H1 (cell line): ENCODE measurements around the gene SERPINB13. TPM values are rescaled to one million over a fixed set of nuclear protein-coding genes. Genes with fewer than 3 reads are reported as not detected.

Experiments used
- BACH1 ChIP-seq: IDR thresholded peaks from 2 replicates; pipeline ENCODE4 v1.6.1; 2012; ENCODE audit warnings: low read length, improper control_type of control experiment
- BRCA1 ChIP-seq: IDR thresholded peaks from 2 replicates; pipeline ENCODE4 v1.6.1; 2012; ENCODE audit warnings: low read depth, low read length, improper control_type of control experiment
- CTBP2 ChIP-seq: IDR thresholded peaks from 2 replicates; pipeline ENCODE4 v1.7.0; 2011; ENCODE audit warnings: borderline replicate concordance, mild to moderate bottlenecking, moderate library complexity, mixed read lengths, low read length; ENCODE audit not compliant: insufficient read depth, insufficient read length
- FOSL1 ChIP-seq: IDR thresholded peaks from 2 replicates; pipeline ENCODE4 v1.6.1; 2011; ENCODE audit warnings: mild to moderate bottlenecking, low read depth, low read length, moderate library complexity; ENCODE audit not compliant: insufficient read depth
- JUND ChIP-seq: IDR thresholded peaks from 2 replicates; pipeline ENCODE4 v1.6.1; 2011; ENCODE audit warnings: mild to moderate bottlenecking, improper control_type of control experiment, low read length
- MAFK ChIP-seq: IDR thresholded peaks from 2 replicates; pipeline ENCODE4 v1.6.1; 2012; ENCODE audit warnings: low read depth, mild to moderate bottlenecking, improper control_type of control experiment, low read length
- RXRA ChIP-seq: IDR thresholded peaks from 2 replicates; pipeline ENCODE4 v1.6.1; 2011; ENCODE audit warnings: low read depth, mild to moderate bottlenecking, low read length, moderate library complexity; ENCODE audit not compliant: insufficient read depth
- SIRT6 ChIP-seq: IDR thresholded peaks from one replicate; pipeline ENCODE4 v1.7.1; 2012; ENCODE audit warnings: low read length, inconsistent platforms
- polyA plus RNA-seq, 7 experiments: library from polyadenylated mRNA; depleted of rRNA in 3 of 7; stranded (reverse) in 5 of 7; unstranded in 2 of 7; fragments of >200 nt in 5 of 7; fragments of 200-250 nt in 2 of 7; gene quantifications; 1 replicate in 5 of 7; 2 replicates in 1 of 7; 4 replicates in 1 of 7; pipeline versions ENCODE4 v1.2.1 to v1.2.3, GENCODE V29; 2011 to 2013; ENCODE audit warnings: missing spikeins in 2 of 7, mixed read lengths in 2 of 7
- total RNA-seq: library from RNA; stranded (reverse); fragmentation: NEBNext Ultra II Directional; extraction: Animal tissue kit (Norgen Biotek cat#: 25700); gene quantifications from 2 replicates; pipeline ENCODE4 v1.2.1, GENCODE V29; 2021
- TF ChIP-seq, protein P1 (sequence below): fragments of 300-600 bp; sonication (generic); IDR thresholded peaks from 2 replicates; pipeline ENCODE4 v1.7.1; 2012; ENCODE audit warnings: low read length, moderate library complexity, mild to moderate bottlenecking, inconsistent platforms; ENCODE audit not compliant: insufficient replicate concordance

Gene SERPINB13
- total and polyA plus RNA-seq, 2 of the 8 experiments (the other 6 are each of a cell fraction or from before 2014, with no cell fraction given) = not detected

DNA sequence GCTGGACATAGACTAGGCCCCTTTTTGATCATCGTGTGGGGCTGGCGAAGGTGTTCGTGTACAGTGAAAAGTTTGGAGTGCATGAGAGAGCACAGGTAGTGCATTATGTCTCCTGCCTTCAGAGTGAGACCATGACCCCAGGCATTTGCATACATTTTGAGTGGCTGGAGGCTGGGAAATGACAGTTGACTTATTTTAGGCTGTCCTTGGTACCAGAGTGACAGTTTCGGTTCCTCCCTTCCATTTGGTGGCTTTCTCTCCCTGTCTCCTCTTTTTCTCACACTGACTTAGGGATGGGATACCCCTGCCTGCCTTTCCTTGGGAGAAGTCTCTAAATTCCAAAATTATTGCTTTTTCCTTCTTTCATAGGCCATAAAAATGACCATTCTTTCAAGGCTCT, 24.9 kb upstream of the SERPINB13 start (continued):
- TF ChIP-seq, protein P1, sequence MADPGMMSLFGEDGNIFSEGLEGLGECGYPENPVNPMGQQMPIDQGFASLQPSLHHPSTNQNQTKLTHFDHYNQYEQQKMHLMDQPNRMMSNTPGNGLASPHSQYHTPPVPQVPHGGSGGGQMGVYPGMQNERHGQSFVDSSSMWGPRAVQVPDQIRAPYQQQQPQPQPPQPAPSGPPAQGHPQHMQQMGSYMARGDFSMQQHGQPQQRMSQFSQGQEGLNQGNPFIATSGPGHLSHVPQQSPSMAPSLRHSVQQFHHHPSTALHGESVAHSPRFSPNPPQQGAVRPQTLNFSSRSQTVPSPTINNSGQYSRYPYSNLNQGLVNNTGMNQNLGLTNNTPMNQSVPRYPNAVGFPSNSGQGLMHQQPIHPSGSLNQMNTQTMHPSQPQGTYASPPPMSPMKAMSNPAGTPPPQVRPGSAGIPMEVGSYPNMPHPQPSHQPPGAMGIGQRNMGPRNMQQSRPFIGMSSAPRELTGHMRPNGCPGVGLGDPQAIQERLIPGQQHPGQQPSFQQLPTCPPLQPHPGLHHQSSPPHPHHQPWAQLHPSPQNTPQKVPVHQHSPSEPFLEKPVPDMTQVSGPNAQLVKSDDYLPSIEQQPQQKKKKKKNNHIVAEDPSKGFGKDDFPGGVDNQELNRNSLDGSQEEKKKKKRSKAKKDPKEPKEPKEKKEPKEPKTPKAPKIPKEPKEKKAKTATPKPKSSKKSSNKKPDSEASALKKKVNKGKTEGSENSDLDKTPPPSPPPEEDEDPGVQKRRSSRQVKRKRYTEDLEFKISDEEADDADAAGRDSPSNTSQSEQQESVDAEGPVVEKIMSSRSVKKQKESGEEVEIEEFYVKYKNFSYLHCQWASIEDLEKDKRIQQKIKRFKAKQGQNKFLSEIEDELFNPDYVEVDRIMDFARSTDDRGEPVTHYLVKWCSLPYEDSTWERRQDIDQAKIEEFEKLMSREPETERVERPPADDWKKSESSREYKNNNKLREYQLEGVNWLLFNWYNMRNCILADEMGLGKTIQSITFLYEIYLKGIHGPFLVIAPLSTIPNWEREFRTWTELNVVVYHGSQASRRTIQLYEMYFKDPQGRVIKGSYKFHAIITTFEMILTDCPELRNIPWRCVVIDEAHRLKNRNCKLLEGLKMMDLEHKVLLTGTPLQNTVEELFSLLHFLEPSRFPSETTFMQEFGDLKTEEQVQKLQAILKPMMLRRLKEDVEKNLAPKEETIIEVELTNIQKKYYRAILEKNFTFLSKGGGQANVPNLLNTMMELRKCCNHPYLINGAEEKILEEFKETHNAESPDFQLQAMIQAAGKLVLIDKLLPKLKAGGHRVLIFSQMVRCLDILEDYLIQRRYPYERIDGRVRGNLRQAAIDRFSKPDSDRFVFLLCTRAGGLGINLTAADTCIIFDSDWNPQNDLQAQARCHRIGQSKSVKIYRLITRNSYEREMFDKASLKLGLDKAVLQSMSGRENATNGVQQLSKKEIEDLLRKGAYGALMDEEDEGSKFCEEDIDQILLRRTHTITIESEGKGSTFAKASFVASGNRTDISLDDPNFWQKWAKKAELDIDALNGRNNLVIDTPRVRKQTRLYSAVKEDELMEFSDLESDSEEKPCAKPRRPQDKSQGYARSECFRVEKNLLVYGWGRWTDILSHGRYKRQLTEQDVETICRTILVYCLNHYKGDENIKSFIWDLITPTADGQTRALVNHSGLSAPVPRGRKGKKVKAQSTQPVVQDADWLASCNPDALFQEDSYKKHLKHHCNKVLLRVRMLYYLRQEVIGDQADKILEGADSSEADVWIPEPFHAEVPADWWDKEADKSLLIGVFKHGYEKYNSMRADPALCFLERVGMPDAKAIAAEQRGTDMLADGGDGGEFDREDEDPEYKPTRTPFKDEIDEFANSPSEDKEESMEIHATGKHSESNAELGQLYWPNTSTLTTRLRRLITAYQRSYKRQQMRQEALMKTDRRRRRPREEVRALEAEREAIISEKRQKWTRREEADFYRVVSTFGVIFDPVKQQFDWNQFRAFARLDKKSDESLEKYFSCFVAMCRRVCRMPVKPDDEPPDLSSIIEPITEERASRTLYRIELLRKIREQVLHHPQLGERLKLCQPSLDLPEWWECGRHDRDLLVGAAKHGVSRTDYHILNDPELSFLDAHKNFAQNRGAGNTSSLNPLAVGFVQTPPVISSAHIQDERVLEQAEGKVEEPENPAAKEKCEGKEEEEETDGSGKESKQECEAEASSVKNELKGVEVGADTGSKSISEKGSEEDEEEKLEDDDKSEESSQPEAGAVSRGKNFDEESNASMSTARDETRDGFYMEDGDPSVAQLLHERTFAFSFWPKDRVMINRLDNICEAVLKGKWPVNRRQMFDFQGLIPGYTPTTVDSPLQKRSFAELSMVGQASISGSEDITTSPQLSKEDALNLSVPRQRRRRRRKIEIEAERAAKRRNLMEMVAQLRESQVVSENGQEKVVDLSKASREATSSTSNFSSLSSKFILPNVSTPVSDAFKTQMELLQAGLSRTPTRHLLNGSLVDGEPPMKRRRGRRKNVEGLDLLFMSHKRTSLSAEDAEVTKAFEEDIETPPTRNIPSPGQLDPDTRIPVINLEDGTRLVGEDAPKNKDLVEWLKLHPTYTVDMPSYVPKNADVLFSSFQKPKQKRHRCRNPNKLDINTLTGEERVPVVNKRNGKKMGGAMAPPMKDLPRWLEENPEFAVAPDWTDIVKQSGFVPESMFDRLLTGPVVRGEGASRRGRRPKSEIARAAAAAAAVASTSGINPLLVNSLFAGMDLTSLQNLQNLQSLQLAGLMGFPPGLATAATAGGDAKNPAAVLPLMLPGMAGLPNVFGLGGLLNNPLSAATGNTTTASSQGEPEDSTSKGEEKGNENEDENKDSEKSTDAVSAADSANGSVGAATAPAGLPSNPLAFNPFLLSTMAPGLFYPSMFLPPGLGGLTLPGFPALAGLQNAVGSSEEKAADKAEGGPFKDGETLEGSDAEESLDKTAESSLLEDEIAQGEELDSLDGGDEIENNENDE = no peak
- TF ChIP-seq RXRA (no peak), CTBP2 (no peak), JUND (no peak), SIRT6 (no peak), BACH1 (no peak), MAFK (no peak), BRCA1 (no peak), FOSL1 (no peak)
